Measurements from ENCODE around the gene COL25A1. TPM values are rescaled to one million over a fixed set of nuclear protein-coding genes. Genes with fewer than 3 reads are reported as not detected.

COL25A1 gene
- total and polyA plus RNA-seq, 2 donors (not counting 3 experiments of a cell fraction or from before 2014, with no cell fraction given): 0.21 to 3.5 TPM

DNA sequence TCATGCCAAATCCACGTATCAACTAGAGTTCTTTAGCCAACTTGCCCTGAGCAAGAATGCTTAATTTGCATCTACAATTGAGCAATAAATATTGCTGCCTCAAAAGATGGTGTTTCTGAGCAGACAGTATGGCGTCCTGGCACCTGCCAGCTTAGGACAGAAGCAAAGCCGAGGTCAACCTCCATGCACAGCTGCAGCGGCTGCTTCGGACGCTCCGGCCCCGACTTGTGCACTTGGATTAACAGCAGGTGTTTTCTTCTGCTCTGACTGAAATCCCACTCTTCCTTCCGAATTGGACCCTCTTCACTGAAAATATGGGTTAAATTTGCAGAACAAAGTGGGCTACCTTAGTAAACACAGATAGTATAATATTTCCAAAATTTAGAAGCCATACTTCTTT is 324.4 kb downstream of the COL25A1 start:
- FAIRE-seq: no peak
- no TSS peak for BruUV-seq (replicated peaks)
- no peaks in the 10 kb centered on the region for H3K9me3 ChIP-seq (replicated peaks; ENCODE audit: control insufficient read depth, insufficient read depth, low read length)

More for the DNA sequence above, 324.4 kb downstream of the COL25A1 start:
- Histone ChIP-seq H3K4me2 (ENCODE audit: insufficient read depth, low read length) (no peak overlapping the region), H3K27me3 (ENCODE audit: control insufficient read depth in 2 of 2, insufficient read depth in 2 of 2, low read length in 2 of 2) (no peaks in the 10 kb centered on the region), H3K27ac (ENCODE audit: insufficient read depth, low read depth, low read length) (no peak overlapping the region), H3K4me1 (ENCODE audit: control insufficient read depth, extremely low read depth, insufficient read depth, low read length) (no peaks in the 10 kb centered on the region), H3K79me2 (ENCODE audit: control insufficient read depth, insufficient read depth, low read length) (no peaks in the 10 kb centered on the region), H3K36me3 (ENCODE audit: control insufficient read depth in 2 of 2, extremely low read depth in 1 of 2, insufficient read depth in 2 of 2, low read length in 2 of 2) (no peaks in the 10 kb centered on the region), H3K4me3 (replicated peaks in 1 of 3; ENCODE audit: insufficient read depth in 1 of 3, low read depth in 1 of 3, low read length in 3 of 3) (no peak overlapping the region), H4K20me1 (replicated peaks; ENCODE audit: control insufficient read depth, extremely low read depth, insufficient read depth, low read length) (no peaks in the 10 kb centered on the region), H2AFZ (ENCODE audit: low read depth, low read length) (no peak overlapping the region), H3K9ac (replicated peaks; ENCODE audit: extremely low read depth, insufficient read depth, low read length) (no peak overlapping the region), H3K9me1 (replicated peaks; ENCODE audit: control insufficient read depth, extremely low read depth, insufficient read depth, low read length) (no peaks in the 10 kb centered on the region)
- CTCF ChIA-PET: no interaction called here
- DNase-seq (ENCODE audit: low read depth, low spot score): no peak
- POLR2A ChIA-PET: no interaction called here
- dilution Hi-C loops (cut with MboI; ENCODE audit: extremely low pct_ligation_motif_present, low sequenced_read_pairs): no loop called here
- intact Hi-C loops (cut with micrococcal nuclease): no loop called here
- TF ChIP-seq POLR2A (IDR thresholded peaks at IDR 0.05; ENCODE audit: low read depth, low read length) (no peak), MYC (IDR thresholded peaks at IDR 0.05; ENCODE audit: low read depth, low read length) (no peak), FOS (IDR thresholded peaks at IDR 0.05; ENCODE audit: borderline replicate concordance, insufficient read depth, low read length) (no peak), POLR2AphosphoS5 (IDR thresholded peaks at IDR 0.05; ENCODE audit: insufficient read depth, low read depth, low read length) (no peak), EZH2 (IDR thresholded peaks at IDR 0.05; ENCODE audit: borderline replicate concordance, low read depth, low read length, severe bottlenecking) (no peak), JUN (IDR thresholded peaks at IDR 0.05; ENCODE audit: borderline replicate concordance, insufficient read depth, insufficient read length, low read depth) (no peak), GATA2 (IDR thresholded peaks at IDR 0.05; ENCODE audit: insufficient read depth, insufficient read length, low read depth, low read length) (no peak)
- TF ChIP-seq, protein P1, sequence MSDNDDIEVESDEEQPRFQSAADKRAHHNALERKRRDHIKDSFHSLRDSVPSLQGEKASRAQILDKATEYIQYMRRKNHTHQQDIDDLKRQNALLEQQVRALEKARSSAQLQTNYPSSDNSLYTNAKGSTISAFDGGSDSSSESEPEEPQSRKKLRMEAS (IDR thresholded peaks at IDR 0.05; ENCODE audit: insufficient read depth, insufficient read length): no peak
- TF ChIP-seq, protein P2, sequence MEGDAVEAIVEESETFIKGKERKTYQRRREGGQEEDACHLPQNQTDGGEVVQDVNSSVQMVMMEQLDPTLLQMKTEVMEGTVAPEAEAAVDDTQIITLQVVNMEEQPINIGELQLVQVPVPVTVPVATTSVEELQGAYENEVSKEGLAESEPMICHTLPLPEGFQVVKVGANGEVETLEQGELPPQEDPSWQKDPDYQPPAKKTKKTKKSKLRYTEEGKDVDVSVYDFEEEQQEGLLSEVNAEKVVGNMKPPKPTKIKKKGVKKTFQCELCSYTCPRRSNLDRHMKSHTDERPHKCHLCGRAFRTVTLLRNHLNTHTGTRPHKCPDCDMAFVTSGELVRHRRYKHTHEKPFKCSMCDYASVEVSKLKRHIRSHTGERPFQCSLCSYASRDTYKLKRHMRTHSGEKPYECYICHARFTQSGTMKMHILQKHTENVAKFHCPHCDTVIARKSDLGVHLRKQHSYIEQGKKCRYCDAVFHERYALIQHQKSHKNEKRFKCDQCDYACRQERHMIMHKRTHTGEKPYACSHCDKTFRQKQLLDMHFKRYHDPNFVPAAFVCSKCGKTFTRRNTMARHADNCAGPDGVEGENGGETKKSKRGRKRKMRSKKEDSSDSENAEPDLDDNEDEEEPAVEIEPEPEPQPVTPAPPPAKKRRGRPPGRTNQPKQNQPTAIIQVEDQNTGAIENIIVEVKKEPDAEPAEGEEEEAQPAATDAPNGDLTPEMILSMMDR (IDR thresholded peaks at IDR 0.05; ENCODE audit: extremely low read depth in 1 of 2, insufficient read depth in 1 of 2, low read depth in 1 of 2, low read length in 2 of 2): no peak
